Neutrophil (primary cell): ENCODE data around the gene ADGRE3.

Source experiments
- H3K27ac ChIP-seq: fragments of 200-600 bp; sonication (generic); 2 replicates; pipeline ENCODE4 v1.5.1; 2016; ENCODE audit warnings: mild to moderate bottlenecking, moderate library complexity
- H3K27me3 ChIP-seq: fragments of 200-600 bp; sonication (generic); 2 replicates; pipeline ENCODE4 v1.6.0; 2016; ENCODE audit warnings: mild to moderate bottlenecking
- H3K36me3 ChIP-seq: fragments of 200-600 bp; sonication (generic); 2 replicates; pipeline ENCODE4 v1.5.1; 2017
- H3K4me1 ChIP-seq, 2 experiments: fragments of 200-600 bp in 1 of 2; sonication (generic) in 1 of 2; 1 replicate in 1 of 2; 2 replicates in 1 of 2; pipeline versions ENCODE4 v1.5.1 to v1.6.1; 2013 to 2016; ENCODE audit warnings: low read depth in 1 of 2, low read length in 1 of 2, mild to moderate bottlenecking in 1 of 2, moderate library complexity in 1 of 2; ENCODE audit not compliant: control insufficient read depth in 1 of 2, insufficient read depth in 1 of 2
- H3K4me3 ChIP-seq, 2 experiments: fragments of 200-600 bp in 1 of 2; sonication (generic) in 1 of 2; 1 replicate in 1 of 2; 2 replicates in 1 of 2; pipeline ENCODE4 v1.5.1; 2013 to 2016; ENCODE audit warnings: low read depth in 1 of 2, low read length in 1 of 2, mild to moderate bottlenecking in 1 of 2, moderate library complexity in 1 of 2
- H3K9me3 ChIP-seq: fragments of 200-600 bp; sonication (generic); 2 replicates; pipeline ENCODE4 v1.5.1; 2016
- CTCF ChIP-seq: fragments of 200-600 bp; sonication (generic); IDR thresholded peaks from 2 replicates; pipeline ENCODE4 v1.5.1; 2016; ENCODE audit warnings: antibody characterized with exemption

The ADGRE3 gene

GRCh38 chr19:14694641-14695266, 20.1 kb upstream of the ADGRE3 start:
- Histone ChIP-seq H3K27ac (no peak overlapping the region), H3K9me3 (no peaks in the 10 kb centered on the region), H3K4me1 (peaks cover 8 to 11% of the 10 kb centered on the region in 2 experiments), H3K27me3 (no peaks in the 10 kb centered on the region), H3K4me3 (no peak overlapping the region), H3K36me3 (peaks cover 58% of the 10 kb centered on the region)
- TF ChIP-seq CTCF, result no peak

- H3K4me3 ChIP-seq, result peak within 1 kb of the TSS; percentile 84 to 85
- peak; percentile 71 for TF ChIP-seq CTCF
- H3K27ac ChIP-seq, result peak within 1 kb of the TSS; percentile 98
- no peaks in the 10 kb centered on the region for H3K27me3 ChIP-seq
- peaks cover 13% of the 10 kb centered on the region for H3K36me3 ChIP-seq
- no peaks in the 10 kb centered on the region for H3K9me3 ChIP-seq
- peaks cover 34 to 36% of the 10 kb centered on the region in 2 experiments for H3K4me1 ChIP-seq
Measured at GRCh38 chr19:14689598-14690503, 15.2 kb upstream of the ADGRE3 start, which contains the start of gene ZNF333. ZNF333 (plus strand) TSS chr19:14690048; CDS start chr19:14693492, 3,444 bp downstream.

GRCh38 chr19:14686411-14686810, 11.8 kb upstream of the ADGRE3 start:
- no peaks in the 10 kb centered on the region for H3K9me3 ChIP-seq
- H3K27me3 ChIP-seq, result no peaks in the 10 kb centered on the region
- no peaks in the 10 kb centered on the region for H3K36me3 ChIP-seq
- H3K4me3 ChIP-seq, result no peak overlapping the region
- H3K27ac ChIP-seq, result peak overlapping the region; percentile 94
- peaks cover 62 to 65% of the 10 kb centered on the region in 2 experiments for H3K4me1 ChIP-seq
- TF ChIP-seq CTCF, result peak; percentile 47

GRCh38 chr19:14683439-14683838, 8.8 kb upstream of the ADGRE3 start:
- TF ChIP-seq CTCF, result peak; percentile 21
- no peaks in the 10 kb centered on the region for H3K9me3 ChIP-seq
- H3K4me3 ChIP-seq, result peak overlapping the region; percentile 10 to 45
- peaks cover 46 to 48% of the 10 kb centered on the region in 2 experiments for H3K4me1 ChIP-seq
- no peaks in the 10 kb centered on the region for H3K27me3 ChIP-seq
- no peaks in the 10 kb centered on the region for H3K36me3 ChIP-seq
- H3K27ac ChIP-seq, result peak overlapping the region; percentile 94

- no peak overlapping the region for H3K4me3 ChIP-seq
- H3K27me3 ChIP-seq, result no peaks in the 10 kb centered on the region
- no peaks in the 10 kb centered on the region for H3K36me3 ChIP-seq
- H3K27ac ChIP-seq, result peak overlapping the region; percentile 94
- H3K9me3 ChIP-seq, result no peaks in the 10 kb centered on the region
- peaks cover 49 to 50% of the 10 kb centered on the region in 2 experiments for H3K4me1 ChIP-seq
- no peak for TF ChIP-seq CTCF
Measured at GRCh38 chr19:14682084-14682483, 7.4 kb upstream of the ADGRE3 start.
